NK-92 (cell line): ENCODE data around the gene LCAT.
A peak's percentile ranks its signal among the peaks of the same experiment; 100 is the strongest.
"Not testable (repeated sequence)": the region's sequence is repeated elsewhere in the genome, so short reads cannot be mapped to it uniquely, and the experiment has no call there.

ENCODE experiments used
- DNase-seq: peaks from one replicate; lab custom pipeline; 2025; ENCODE audit not compliant: unreplicated experiment; lab: John Stamatoyannopoulos, UW

The LCAT gene

DNA sequence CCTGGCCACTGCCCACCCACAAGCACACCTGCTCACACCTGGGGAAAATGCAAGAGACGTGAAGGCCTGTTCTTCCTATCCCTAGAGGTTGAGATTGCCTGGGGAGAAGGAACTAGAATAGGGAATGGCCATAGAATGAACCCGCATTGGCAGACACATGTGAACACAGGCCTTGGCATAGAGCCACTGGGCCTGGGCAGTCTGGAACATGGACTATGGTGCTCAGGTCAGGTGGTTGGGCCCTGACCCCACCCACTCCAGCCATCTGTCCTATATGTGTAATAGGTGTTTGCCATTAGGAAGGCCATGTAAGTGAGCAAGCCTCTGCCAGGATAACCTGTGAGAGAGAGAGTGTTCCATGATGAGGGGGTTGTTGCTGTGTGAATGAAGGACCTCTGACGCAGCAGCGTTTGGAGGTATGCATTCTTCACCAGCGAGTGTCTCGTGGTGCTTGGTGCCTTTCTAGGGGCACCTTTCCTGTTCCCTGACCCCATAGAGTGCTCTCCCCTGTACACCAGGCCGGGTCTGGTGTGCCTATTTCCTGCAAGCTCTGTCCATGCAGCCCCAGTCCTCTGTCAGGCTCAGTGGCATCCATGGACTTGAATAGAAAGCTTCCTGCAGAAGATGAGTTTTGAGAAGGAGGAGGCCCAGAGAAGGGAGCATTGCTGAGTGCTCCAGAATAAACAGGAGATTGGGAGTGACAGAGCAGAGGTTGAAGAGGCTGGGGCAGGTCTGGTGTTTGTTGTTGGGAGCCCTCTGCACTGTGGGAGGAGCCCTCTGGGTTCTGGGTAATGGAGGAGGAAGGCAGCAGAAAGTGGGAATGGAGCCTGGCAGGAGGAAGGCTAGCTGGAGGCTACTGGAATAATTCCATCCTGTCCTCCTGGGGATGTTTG, 27.8 kb downstream of the LCAT start:
- DNase-seq: no peak

DNA sequence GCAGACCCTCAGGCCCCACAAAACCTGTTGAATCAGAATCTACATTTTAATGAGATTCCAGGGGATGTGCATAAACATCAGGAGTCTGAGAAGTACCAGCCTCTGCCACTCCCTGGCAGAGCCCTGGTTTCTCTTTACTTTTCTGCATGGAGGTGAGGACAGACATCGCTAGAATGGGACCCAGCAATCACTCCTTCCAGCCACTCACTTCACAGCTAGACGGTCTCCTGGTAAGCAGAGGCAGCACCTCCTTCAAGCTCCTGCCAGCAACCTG, 28.5 kb downstream of the LCAT start:
- DNase-seq: not testable (repeated sequence)

- DNase-seq: no peak
Measured at GRCh38 chr16:67914758-67915495, 29.0 kb downstream of the LCAT start.

DNA sequence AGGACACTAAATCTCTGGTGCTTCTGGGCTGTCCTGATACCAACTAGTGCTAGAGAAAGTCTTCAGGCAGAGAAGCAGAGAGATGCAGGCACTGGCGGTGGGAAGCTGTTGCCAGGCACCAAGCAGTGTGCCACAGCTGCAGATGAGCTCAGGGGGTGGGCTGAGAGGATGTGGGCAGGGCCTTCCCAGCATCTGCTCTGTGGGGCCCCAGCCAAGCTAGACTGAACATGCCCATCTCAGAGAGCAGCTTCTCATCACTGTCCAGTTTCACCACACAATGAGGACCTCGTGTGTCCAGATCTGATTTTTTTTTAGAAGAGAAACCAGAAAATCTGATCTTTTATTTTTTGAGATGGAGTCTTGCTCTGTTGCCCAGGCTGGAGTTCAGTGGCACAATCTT, 33.8 kb downstream of the LCAT start:
- DNase-seq: no peak

- DNase-seq: no peak
Measured at GRCh38 chr16:67909056-67909742, 34.7 kb downstream of the LCAT start.

- DNase-seq: no peak
Measured at GRCh38 chr16:67907397-67908180, 36.3 kb downstream of the LCAT start.

DNA sequence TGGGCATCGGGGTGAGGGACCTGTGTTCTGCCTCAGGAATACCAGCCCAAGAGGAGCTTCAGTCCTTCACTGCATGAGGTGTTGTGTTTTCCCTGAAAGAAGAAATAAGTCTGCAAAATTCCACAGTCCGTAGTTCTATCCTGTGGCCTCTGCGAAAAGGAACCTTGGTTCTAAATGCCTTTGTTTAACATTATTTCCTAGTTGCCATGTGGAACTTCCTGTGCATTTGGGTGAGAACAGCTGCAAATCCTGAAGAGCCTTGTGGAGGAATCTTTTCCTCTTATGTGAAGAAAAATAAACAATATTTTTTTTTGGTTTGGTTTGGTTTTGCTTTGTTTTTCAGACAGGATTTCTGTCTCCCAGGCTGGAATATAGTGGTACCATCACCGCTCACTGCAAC, 41.1 kb downstream of the LCAT start:
- no peak for DNase-seq

- DNase-seq: no peak
Measured at GRCh38 chr16:67901734-67902133, 42.2 kb downstream of the LCAT start.

GRCh38 chr16:67897231-67897630, 46.7 kb downstream of the LCAT start:
- DNase-seq: no peak

GRCh38 chr16:67893743-67894399, 50.0 kb downstream of the LCAT start:
- no peak for DNase-seq

DNA sequence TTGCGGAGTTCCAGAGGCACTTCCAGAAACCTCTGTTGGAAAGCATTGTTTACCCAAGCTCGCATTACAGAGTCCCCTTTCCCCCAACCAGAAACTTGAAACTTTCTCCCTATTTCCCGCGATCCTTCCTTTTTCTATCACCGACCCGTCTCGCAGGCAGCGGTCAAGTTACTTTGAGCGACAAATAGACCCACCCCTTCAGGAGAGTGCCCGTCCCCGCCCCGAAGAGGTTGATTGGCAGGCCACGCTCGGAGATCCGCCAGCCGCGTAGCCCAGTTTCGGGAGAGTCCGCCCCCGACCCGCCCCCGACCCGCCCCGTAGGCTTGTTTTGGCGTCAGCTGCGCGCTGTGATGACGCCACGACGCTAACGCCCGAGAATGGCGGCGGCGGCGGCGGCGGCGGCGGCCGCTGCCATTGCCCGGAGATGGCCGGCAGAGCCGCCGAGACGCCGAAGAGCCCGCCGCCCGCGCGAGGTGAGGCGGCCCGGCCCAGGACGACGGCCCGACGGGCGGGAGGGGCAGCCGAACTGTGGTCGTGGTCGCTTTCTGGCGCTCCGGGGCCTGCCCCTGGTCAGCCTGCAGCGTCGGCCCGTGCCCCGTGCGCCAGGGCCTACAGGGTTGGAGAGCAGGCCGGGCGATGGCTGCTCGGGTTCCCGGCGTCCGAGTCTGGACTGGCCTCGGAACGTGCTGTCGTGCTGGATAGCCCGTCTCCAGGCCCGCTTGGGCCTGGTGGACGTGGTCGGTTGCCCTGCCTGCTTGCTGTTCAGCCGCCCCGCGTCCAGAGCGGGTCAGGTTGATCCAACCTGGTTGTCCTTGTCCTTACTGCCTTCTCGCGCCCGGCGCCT, 50.8 kb downstream of the LCAT start, which contains the start of gene PSKH1:
TSS of gene PSKH1 (plus strand) at position 356 of the 844 bp plus-strand sequence. CDS start 15,496 bp downstream, outside the sequence.
- peak; percentile 78 for DNase-seq

DNA sequence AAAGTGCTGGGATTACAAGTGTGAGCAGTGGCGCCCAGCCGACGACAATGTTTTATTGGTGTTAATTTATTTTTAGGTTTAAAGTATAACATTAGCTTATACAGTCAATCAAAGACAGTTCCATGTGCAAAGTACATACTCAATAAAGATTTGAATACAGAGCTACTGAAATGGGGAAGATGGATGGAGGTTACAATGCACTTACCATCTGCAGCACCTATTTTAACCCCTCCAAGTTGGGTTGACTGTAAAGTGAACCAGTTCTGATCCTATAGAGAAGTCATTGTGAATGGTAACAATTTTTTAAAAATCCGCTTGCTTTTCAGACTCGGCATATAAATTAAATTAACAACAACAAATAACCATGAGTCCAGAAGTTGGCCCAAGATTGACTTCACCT, 51.5 kb downstream of the LCAT start:
- no peak for DNase-seq
